Measurements from ENCODE around the gene KRTAP4-7.
"Not testable (repeated sequence)": the region's sequence is repeated elsewhere in the genome, so short reads cannot be mapped to it uniquely, and the experiment has no call there.

Gene KRTAP4-7

DNA sequence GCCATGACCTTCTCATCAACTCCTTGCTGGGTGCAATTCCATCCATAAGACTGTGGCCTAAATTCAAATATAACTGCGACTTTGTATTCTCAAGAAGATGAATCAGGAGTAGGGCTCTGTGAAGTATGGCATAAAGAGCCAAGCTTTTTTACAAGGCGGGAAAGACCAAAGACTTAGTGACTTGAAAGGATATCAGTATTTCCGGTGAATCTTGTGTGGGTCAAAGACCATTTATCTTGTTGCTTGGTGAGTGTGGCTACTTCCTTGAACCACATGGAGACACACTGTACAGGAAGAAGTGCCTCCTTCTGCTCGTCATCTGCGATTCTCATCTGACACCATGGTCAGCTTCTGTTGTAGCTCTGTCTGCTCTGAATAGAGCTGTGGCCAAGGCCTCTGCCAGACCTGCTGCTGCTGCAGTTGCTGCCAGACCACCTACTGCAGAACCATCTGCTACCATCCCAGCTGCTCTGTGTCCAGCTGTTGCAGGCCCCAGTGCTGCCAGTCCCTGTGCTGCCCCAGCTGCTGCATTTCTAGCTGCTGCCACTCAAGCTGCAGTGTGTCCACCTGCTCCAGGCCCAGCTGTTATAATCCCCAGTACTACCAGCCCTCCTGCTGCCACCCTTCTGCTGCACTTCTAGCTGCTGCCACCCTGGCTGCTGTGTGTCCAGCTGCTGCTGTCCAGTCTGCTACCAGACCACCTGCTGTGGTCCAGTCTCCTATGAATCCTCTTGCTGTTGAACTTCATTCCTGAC is 12.2 kb upstream of the KRTAP4-7 start:
- no peak for DNase-seq (ENCODE audit: low read depth)
- TF ChIP-seq, protein P1, sequence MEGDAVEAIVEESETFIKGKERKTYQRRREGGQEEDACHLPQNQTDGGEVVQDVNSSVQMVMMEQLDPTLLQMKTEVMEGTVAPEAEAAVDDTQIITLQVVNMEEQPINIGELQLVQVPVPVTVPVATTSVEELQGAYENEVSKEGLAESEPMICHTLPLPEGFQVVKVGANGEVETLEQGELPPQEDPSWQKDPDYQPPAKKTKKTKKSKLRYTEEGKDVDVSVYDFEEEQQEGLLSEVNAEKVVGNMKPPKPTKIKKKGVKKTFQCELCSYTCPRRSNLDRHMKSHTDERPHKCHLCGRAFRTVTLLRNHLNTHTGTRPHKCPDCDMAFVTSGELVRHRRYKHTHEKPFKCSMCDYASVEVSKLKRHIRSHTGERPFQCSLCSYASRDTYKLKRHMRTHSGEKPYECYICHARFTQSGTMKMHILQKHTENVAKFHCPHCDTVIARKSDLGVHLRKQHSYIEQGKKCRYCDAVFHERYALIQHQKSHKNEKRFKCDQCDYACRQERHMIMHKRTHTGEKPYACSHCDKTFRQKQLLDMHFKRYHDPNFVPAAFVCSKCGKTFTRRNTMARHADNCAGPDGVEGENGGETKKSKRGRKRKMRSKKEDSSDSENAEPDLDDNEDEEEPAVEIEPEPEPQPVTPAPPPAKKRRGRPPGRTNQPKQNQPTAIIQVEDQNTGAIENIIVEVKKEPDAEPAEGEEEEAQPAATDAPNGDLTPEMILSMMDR (conservative IDR thresholded peaks at IDR 0.05; ENCODE audit: low read length), result no peak
- no peak overlapping the region for H3K4me3 ChIP-seq (ENCODE audit: low read length)

DNA sequence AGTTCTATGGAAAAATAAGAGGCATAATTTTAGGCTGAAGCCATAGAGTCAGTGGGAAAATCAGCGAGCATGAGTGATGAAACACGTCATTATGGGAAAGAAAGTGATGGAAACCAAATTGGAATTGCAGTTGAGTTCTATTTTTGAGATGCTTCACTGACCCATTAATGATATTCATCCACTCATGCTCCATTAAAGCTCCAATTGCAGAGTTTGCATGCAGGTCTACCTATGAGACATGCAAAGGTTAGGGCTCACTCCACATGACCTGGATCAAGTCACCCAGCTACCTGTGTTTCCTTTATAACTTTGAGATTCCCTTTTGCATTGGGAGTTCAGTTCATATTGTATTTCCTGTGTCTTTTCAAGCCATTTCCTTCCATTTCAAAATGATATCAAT is 10.3 kb upstream of the KRTAP4-7 start:
- TF ChIP-seq, protein P1 (conservative IDR thresholded peaks at IDR 0.05; ENCODE audit: low read length), result no peak
- no peak for DNase-seq (ENCODE audit: low read depth)
- no peak overlapping the region for H3K4me3 ChIP-seq (ENCODE audit: low read length)

DNA sequence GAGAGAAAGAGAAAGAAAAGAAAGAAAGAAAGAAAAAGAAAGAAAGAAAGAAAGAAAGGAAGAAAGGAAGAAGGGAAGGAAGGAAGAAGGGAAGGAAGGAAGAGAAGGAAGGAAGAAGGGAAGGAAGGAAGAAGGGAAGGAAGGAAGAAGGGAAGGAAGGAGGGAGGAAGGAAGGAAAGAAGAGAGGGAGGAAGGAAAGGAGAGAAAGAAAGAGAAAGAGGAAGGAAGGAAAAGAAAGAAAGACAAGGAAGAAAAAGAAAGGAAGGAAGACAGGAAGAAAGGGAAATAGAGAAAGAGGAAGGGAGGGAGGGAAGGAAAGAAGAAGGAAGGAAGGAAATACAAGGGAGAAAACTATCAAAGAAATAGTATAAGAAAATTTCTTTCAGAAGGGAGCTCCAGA is 7.2 kb upstream of the KRTAP4-7 start:
- no peak overlapping the region for H3K4me3 ChIP-seq (ENCODE audit: low read length)
- TF ChIP-seq, protein P1 (conservative IDR thresholded peaks at IDR 0.05; ENCODE audit: low read length), result no peak
- no peak for DNase-seq (ENCODE audit: low read depth)

DNA sequence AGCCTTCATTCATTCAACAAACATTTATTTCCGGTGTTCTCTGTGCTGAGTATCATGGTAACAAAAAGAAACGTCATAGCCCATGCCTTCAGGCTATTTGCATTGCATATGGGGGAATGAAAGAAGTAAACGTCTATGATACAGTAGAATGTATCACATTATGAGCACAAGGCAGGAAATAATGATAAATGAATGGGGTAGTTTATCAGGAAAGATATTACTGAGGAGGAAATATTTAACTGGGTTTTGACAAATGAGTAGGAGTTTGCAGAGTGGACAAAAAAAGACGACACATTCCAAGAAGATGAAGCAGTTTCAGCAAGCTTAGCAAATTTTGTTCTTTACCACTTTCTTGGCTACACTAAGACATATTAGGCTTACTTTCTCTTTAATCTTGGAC is 1.3 kb upstream of the KRTAP4-7 start:
- DNase-seq (ENCODE audit: low read depth), result peak; percentile 35
- H3K4me3 ChIP-seq (ENCODE audit: low read length), result no peak overlapping the region
- TF ChIP-seq, protein P1 (conservative IDR thresholded peaks at IDR 0.05; ENCODE audit: low read length), result no peak

DNA sequence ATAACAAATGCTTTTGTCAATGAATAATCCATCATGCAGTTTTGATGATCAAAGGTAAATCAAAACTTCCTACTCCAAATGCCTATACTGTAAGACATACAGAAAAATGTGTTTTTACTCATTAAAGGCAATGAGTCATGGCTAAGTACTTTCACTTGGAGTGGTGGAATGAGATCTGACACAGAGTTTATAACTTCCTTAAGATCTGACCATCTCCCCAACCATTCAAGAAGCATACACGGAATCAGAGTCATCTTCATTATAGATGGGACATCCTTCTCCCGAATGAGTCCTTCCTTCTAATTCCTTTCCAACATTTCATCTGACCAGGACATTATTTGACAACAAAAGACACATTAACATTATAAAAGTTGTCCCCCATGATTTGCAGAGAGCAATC is 523 bp upstream of the KRTAP4-7 start:
- peak; percentile 52 for DNase-seq (ENCODE audit: low read depth)
- H3K4me3 ChIP-seq (ENCODE audit: low read length), result not testable (repeated sequence)

DNA sequence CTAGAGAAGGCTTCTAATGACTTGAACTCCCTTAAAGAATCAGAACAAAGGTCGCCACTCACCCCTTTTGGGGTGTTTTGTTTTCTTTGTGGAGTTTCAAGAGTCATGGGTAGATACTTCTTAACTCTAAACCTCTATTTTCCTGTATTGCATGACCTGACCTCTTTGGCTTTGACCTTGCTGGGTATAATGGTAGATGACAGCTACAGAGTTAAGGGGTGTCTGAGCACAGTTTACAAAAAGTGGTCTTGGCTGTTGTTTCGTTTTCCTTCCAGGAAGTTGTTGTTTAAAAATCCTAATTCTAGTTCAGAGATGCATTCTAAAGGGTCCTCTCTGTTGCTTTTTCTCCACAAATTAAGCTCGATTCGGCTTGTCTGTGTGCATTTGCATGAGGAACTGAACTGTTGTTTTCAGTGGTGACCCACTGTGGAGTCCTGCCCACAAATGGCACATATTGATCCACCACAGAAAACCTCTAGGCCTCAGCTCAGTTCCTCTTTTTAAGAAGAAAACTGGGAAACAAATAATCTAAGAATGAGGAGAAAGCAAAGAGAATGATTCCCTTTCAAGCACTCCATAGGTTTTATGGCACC is 4.9 kb downstream of the KRTAP4-7 start:
- not testable (repeated sequence) for H3K4me3 ChIP-seq (ENCODE audit: low read length); DNase-seq (ENCODE audit: low read depth)

DNA sequence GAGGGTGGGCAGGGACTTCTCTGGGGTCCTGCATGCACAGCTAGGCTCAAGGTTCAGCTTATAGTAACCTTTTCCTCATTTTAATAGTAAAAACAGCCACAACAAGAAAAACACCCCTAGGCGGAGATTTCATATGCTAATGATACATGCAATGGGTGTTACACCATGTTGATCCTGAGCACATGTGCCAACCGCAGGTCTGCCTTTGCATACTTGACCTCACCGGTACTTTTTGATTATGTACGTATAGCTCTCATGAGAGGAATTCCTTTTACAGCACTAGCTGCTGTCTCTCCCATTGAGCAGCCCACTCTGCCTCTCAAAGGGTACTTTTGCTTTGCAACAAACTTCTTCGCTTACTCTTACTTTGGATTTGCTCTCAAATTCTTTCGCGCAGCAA is 12.1 kb downstream of the KRTAP4-7 start:
- TF ChIP-seq, protein P1 (conservative IDR thresholded peaks at IDR 0.05; ENCODE audit: low read length), result no peak
- no peak overlapping the region for H3K4me3 ChIP-seq (ENCODE audit: low read length)
- no peak for DNase-seq (ENCODE audit: low read depth)

DNA sequence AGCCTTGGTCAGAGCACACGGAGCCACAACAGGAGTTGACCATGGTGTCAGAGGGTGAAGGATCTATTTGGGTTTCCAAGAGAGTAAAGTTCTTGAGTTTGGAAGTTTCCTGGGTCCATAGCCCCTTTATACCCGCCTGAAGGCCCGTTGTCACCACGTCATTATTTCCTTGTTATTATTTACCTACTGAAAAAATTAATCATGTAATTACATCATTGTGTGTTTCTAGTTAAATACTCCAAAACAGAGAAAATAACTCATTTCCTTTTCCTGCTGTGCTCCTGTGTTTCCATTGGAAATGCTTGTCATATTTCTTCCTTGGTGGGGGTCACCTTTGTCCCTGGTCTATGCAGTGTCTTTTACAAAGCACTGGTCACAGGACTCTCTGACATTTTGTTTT is 14.1 kb downstream of the KRTAP4-7 start, which contains the start of gene KRTAP4-8:
TSS of gene KRTAP4-8 (minus strand) at position 101 of the 400 bp plus-strand sequence. CDS start at position 43, 58 bp downstream.
- no peak for DNase-seq (ENCODE audit: low read depth)
- TF ChIP-seq, protein P1 (conservative IDR thresholded peaks at IDR 0.05; ENCODE audit: low read length), result no peak
- H3K4me3 ChIP-seq (ENCODE audit: low read length), result no peak within 1 kb of the TSS

Measured in AG10803 (cell line).